CD4-positive, alpha-beta T cell treated with Interferon gamma for 1 hour (primary cell): Measurements from ENCODE around the gene CAT.

ENCODE experiments used
- DNase-seq: peaks from one replicate; pipeline ENCODE4 v3.0.0-alpha.2; 2020

The CAT gene

DNA sequence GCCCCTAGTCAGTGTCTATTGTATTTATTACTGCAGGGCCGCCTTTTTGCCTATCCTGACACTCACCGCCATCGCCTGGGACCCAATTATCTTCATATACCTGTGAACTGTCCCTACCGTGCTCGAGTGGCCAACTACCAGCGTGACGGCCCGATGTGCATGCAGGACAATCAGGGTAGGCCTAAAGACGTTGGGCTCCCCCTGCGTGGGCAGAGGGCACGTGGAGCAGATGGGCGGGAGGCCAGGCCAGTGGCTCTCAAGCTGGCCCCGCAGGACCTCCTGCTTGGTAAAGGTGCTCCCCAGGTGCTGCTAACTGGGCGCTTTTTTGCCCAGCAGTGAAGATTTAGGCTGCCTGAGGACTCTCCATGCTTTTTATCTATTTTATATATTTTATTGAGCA is 22.5 kb downstream of the CAT start:
- no peak for DNase-seq

DNA sequence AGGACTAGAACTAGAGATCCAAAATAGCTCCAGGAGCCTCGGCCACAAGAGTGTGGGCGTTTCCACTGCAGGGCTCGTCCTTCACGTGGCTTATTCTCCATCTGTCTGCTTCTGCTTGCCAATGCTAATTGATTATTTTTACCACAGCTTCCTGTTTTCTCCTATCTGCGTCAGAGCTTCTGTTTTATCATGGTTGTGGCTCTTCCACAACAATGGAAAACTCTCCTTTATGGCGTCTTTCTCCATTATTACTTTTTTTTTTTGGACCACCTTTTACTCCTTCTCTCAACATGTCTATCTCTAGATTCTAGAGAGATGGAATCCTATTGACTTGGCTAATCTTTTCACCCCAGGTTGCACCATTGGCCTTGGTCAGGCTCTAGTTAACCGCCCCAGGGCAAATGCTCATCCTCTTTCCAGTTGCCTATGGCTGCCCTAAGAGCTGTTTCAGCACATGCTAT is 25.9 kb downstream of the CAT start:
- no peak for DNase-seq

DNA sequence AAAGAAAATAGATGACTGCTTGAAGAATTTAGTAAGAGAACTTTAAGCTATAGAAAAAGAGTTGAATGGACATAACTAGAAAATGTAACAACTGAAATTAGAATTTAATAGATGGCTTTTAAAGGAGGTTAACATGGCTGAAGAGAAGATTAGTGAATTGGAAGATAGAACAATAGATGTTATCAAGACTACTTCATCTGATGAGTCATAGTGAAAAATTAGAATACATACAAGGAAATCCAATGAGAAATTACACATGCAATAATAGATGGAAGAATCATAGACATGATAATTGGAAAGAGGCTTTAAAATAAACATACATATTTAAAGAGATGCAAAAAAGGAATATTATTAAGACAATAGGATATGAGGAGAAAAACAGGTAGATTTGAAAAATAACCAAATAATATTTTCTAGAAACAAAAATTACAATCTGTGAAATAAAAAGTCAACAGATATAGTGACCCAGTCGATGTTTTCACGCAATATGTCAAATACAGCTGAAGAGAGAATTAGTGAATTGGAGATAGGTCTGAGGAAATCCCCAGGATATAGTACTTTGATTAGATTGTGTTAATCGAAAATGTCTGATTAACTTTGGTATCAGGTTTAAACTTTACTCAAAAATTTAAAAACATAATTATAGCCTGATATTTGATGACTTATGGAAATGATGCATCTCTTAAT is 28.2 kb downstream of the CAT start:
- no peak for DNase-seq

DNA sequence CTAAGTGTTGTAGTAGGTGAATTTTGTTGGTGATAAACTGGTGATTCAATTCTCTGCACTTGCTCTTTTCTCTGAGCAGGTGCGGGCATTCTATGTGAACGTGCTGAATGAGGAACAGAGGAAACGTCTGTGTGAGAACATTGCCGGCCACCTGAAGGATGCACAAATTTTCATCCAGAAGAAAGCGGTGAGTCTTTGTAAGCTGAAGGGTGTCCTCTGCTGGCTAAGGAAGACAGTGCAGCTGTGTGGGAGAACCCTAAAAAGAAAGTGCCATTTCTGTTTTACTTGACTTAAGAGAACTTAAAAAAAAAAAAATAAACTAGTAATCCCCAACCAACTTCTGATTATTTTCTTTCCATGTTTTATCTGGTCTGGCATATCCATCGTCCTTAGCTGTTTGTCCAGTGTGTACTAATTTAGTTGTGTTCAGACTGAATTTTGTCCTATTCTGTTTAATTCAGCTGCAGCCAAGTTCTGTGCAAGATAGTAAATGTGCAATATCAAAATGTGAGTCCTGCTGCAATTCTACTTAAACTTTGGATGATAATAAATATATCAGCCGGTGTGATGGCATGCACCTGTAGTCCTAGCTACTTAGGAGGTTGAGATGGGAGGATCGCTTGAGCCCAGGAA is 29.6 kb downstream of the CAT start:
- peak; percentile 19 for DNase-seq

DNA sequence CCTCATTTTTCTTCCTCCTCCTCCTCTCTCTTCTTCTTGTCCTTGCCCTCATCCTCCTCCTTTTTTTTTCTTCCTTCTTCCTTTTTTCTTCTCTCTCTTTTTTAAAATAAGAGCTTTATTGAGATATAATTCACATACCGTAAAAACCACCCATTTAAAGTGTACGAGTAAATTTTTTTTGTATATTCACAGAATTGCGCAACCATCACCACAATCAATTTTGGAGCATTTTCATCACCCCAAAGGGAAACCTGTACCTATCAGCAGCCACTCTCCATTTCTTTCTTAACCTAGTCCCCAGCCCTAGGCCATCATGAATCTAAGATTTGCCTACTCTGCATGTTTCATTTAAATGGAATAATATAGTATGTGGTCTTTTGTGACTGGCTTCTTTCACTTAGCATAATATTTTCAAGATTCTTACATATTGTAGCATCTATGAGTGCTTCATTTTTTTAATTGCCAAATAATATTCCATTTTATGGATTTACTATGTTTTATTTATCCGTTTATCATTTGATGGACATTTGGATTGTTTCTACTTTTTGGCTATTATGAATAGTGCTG is 35.0 kb downstream of the CAT start:
- DNase-seq = no peak

DNA sequence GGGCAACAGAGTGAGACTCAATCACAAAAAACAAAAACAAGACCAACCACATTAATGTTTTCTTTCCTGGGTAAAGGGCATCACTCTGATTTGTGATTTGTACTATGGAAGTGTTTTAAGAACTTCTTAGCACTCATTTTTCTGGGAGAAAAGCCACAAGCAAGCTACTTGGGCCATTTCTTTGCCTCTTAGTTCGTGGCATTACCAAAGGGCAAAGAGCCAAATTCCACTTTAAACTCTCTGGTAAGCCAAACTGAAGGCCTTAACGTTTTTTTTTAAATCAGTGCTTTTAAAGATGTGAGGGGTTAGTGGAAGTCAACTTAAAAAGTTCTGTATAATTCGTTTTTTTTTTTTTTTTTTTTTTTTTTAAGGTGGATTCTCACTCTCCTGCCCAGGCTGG is 36.9 kb downstream of the CAT start:
- no peak for DNase-seq

DNA sequence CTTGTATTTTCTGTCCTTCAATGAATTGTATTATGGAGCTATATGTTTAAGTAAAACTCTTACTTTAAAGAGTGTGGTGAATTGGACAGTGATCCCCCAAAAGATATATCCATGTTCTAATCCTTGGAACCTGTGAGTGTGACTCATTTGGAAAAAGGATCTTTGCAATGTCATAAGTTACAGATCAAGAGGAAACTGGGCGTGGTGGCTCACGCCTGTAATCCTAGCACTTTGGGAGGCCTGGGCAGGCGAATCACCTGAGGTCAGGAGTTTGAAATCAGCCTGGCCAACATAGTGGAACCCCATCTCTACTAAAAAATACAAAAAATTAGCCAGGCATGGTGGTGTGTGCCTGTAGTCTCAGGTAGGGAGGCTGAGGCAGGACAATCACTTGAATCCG is 38.1 kb downstream of the CAT start:
- no peak for DNase-seq

DNA sequence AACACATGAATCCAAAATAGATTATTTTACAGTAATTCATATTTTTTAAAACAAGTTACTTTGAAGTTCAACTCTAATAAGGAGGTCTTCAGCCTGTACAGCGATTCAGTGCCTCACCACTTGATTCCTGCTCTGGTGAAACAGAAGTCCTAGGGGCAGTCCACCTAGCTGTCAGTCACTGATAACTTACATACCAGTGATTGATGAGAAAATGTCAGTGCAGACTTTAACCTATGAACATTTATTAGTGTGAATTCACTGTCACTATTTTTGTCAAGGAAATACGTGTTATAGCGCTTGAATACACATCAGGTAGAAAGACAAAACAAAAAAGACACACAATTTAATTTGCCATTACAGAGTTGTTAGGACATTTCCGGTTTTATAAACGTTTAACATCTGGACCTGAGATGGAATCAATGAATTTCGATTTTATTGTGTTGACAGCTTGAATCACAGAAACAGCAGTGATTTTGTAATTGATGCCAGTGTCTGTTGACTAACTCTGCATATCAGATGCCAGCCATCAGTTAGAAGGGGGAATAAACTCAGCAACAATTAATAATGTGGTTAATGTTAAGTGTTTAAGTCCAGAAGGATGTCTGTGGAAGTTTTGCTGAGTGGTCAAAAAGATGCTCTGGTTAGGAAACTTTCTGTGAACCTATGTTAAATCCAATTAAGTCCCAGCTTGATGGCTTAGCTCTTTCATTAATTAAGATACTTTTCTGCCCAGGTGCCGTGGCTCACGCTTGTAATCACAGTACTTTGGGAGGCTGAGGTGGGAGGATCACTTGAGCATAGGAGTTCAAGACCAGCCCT is 40.3 kb downstream of the CAT start:
- DNase-seq = no peak

DNA sequence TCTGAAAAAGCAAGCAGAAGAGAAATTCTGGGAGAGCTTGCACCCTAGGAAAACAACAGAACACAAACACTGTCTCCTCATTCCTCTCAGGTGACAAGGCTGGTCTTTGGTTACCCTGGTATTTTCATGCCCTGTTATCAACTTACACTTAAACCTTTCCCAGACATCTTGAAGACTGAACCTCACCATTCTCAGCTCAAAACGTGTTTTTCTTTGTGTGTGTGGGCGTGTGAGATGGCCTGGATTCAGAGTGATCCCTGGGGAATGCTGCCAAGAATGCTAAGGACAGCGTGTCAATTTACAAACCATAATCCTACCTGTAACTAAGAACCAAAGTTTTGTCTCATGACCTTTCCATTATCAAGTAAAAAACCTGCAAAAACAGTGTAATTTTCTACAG is 41.6 kb downstream of the CAT start:
- DNase-seq = no peak

DNA sequence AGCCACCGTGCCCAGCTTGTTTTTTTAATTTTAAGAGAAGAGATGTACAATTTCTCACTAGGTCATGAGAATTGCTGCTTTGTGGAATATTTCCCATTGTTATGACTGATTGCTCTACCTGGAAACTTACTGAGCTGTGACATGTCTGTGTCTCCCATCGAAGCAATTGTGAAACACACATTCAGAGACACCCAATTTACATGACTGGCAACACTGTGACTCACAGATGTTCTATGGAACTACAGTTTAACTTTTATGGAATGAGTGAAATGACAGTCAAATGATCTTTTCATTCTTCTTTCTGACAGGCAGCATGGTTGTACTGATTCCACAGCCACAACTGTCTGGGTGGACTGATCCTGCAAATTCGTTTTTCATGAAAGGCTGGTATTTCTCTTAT is 42.6 kb downstream of the CAT start:
- DNase-seq = no peak

DNA sequence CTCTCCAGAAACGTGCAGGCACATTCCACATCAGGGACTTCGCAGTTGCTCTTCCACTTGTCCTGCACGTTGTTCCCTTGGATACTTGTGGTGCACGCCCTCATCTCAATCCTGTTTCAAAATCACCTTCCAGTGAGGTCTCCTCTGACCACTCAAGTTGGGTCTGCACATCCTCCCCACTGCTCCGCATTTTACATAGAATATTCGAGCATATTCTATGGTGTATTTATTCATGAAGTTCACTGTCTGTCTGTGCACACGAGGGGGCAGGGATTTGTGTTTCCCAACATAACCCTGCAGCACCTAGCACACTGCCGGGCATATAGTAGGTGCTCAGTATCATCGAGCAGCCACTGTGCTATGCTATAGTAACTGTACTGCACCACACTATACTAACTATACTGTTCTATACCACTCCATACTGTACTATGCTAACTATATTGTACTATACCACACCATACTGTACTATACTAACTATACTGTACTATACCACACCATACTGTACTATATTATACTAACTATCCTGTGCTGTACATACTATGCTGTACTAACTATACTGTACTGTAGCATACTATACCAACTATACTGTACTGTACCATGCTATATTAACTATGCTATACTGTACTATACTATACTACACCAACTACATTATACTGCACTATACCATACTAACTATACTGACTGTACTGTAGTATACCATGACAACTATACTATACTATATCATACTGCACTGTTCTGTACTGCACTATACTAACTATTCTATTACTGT is 44.6 kb downstream of the CAT start:
- DNase-seq = no peak

DNA sequence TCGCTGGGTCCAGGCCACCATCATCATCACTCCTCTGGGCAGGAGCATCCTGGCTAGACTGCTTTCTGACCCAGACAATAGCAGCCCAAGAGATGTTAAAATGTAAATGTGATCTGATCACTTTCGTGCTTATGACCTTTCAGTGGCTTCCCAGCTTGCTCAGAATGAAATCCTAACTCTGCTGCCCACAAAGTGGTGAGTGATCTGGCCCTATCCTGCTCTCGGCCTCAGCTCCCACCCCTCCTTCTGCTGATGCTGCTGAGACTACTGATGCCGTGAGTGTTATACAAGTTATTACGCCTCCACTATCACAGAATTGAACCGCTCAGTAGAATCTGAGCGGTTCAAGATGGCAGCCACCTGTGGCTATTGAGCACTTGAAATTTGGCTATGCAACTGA is 48.7 kb downstream of the CAT start:
- no peak for DNase-seq

DNA sequence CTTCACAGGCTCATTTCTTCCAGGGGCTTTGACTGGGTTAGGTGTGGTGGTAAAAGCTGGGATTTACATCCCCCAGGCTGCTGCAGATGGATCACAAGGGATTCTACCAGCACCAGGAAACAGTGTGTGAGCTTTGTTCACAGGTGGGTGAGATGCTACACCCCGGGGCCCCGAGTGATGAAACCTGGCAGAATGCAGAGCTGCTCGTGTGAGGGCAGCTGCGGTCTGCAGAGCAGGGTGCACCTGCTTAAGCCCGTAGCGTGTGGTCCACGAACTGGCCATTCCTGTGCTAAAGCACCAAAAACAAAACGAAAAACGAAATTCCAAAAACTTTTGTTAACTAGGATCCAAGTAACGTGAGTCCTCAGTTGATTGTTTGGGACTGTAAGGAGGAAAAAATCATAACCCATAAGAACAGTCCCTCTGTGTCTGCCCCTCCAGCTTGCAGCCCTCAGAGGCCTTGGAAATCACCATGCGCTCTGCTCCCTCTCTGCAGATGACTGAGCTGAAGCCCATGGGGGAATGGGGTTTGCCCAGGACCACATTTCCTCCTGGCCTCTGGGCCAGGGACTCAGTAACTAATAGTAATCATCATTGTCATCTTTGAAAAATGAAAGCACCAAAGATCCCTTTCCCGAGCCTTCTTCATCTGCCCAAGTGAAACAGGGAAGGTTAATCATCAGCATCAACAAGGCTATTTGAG is 50.3 kb downstream of the CAT start:
- DNase-seq = no peak

DNA sequence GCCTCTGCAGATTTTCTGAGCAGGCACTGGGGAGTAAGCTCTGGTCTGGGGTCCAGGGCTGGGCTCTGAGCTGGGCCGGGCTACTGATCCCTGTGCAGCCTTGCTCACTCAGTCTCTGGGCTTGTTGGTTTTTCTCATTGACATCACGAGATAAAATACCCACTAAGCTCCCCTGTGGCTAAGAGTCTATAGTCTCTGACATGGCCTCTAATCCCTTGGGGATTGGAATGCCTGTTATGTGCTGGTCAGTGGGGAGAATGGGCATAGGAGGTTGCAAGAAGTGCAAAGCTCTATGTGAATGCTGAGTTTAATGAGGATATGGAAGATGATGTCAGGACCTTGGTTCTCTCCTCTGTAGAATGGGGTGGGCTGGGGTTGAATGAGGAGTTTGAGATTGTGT is 51.6 kb downstream of the CAT start:
- DNase-seq = no peak

DNA sequence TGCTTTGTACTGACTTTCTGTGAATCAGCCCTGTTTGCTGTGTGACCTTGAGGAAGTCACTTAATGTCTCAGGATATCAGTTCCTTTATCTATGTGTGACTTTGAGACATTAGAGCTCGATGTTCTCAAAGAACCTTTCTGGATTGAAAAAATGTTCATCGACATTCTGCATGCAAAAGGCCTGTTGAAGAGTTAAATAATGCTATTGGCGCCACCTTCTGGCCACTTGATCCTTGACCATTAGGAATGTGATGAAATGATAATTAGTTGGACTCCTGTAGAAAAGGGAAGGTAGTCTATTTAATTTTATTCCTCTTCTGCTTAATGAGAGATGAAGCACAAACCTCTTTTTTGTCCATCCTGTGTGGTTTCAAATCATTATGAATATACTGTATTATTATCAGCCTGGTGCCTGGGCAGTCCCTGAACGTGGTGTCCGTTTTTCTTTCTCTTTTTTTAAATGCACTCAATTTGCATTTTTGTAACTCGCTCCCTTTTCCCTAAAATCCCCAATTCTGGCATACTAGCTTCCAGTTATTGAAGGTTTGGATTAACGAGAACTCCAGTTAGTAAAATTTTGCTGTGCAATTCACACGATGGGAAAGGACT is 54.2 kb downstream of the CAT start:
- DNase-seq = peak; percentile 21

DNA sequence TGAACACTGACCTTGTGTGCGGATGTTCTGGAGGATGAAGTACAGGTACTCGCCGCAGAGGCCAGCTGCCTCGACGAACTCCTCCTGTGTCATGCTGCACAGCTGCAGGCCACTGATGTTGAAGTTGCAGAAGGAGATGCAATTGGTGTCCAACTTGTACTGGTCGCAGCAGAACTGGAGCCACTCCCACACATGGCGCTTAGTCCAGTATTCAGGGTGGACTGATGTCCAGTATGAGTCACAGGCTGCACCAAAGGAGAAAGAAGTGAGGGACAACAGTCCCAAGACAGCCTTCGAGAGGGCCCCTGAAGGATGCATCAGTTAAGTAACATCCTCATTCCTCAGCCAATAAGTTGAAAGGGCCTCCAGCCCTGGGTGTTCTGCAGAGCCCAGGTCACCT is 54.7 kb downstream of the CAT start:
- DNase-seq = no peak

DNA sequence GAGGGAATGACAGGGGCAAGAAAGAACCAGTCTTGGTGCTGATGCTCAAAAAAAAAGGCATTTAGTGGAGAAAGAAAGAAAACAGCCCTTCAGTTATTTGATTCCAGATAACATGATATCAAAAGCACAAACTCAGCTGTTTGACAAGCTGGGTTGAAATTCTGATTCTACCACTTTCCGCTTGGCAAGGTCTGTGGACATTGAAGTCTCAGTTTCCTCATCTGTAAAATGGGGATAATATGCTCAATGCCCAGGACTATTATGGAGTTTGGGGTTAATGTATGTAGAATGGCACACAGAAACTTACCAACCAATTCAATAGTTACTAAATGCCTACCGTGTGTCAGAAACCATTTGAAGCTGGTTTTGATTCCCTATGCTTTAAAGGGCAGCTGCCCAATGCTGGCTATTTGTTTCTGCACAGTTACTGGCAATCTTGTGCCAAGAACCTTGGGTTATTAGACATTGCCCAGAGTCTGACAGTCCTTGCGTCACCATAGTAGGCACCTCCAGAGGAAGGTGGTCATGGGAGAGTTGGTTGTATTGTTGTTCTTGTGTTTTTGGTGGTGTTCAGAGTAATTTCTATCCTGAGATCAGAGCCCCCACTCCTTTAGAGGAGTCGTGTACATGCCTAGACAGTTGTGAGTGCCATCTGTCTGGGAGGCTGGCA is 55.3 kb downstream of the CAT start:
- DNase-seq = no peak

DNA sequence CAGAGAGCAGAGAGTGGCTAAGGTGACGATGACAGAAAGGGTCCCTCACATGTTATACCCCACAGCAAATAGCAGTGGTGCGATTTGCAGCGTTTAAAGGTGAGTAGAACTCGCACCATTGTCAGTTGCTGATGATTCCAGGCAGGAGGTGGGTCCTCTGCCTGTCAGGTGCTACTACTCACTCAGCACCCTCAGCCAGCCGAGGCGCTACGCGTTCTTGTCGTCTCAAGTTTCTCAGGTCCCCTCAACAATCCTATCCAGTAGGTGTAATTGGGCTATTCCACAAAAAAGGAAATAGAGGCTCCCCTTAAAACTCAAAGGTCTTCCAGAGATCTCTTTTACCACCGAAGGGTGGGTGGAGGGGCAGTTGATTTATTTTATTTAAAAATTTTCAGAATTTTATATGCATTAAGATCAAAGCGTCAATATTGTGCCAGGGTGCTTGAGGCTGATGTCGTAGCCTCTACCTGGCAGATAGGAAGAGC is 56.5 kb downstream of the CAT start:
- no peak for DNase-seq

DNA sequence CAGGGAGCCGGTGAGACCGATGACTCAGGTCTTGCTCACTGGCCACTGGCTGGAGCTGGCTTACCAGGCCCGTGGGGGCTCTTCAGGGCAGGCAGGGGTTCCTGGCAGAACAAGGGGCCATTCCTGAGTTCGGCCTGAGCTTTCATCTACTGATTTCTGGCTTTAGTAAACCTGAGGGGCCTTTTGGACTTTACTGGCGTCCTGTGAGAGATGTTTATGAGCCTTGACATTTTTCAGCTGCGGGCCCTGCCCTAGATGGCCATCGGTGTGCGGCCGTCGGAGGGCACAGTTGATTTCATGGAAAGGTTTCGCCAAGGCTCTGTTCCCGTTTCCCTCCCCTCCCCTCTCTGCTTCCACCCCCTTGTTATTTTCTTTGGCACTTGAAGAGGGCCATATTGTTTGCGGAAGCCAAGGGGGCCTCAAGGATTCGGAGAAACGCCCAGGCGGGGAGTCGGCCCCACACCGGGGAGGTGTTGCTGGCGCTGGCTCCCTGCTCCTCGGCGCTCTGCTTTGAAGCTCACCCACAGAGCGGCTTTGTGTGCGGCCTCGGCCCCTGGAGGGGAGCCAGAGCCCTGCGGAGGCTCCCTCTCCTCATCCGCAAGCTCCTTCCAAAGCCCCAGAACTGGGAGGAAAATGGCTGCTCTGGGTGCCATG is 57.1 kb downstream of the CAT start:
- DNase-seq = no peak

DNA sequence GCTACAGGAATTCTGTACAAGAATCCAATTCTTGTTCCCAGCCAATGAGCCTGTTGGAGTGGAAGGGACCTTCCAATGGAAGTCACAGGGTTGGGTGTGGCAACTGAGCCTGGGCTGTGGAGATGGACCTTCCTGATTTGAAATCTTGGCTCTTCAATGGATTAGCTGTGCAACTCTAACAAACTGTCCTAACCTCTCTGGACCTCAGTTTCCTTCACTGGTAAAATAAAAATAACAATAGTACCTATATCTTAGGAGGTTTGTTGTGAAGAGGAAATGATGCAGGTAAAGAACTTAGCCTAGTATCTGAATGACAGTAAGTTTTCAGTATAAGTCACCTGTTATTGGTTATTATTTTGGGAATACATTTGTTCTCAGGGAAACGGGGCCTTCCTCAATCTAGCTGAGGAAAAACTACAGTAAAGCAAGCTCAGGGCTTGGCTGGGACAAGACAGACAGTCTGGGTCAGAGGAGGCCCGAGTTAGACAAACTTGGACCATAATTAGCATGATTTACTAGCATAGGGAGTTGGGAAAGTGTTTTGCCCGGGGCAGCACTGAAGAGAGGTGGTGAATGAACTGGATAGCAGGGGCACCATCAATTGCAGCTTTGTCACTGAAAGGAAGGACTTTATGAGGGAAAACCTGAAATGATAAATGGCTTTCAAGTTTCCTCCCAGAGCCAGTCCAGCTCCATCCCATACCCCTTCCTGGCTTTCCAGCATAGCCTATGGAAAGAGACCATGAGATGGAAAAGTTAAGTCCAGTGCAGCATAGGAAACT is 61.2 kb downstream of the CAT start:
- DNase-seq = no peak
